Measurements from ENCODE around the gene ATP10D.

- TF ChIP-seq CTCF (IDR thresholded peaks at IDR 0.05): no peak
- no peak for TF ChIP-seq EP300 (IDR thresholded peaks at IDR 0.05)
- no peak for TF ChIP-seq POLR2A (IDR thresholded peaks at IDR 0.05)
These were observed 68.5 kb downstream of the ATP10D start for GRCh38 chr4:47553329-47554125.

All from tibial nerve (tissue), 4 donors.